RWPE2 (cell line): ENCODE measurements around the gene LIN52.

Experiments used
- ATAC-seq: fragments of 200-7000 bp; cut with Tn5 transposase; 3 replicates; pipeline ENCODE4 v1.9.1; 2021; ENCODE audit warnings: low read depth
- DNase-seq: peaks from one replicate; pipeline ENCODE4 v3.0.0-alpha.2; 2020; ENCODE audit warnings: low spot score
- H3K27ac ChIP-seq: fragments of 450-650 bp; 2 replicates; pipeline ENCODE4 v1.5.1; 2017; ENCODE audit warnings: mild to moderate bottlenecking; ENCODE audit not compliant: poor library complexity, severe bottlenecking
- H3K27me3 ChIP-seq: fragments of 250-450 bp; sonication (Bioruptor Pico); 2 replicates; pipeline ENCODE4 v1.5.1; 2021; ENCODE audit warnings: mild to moderate bottlenecking, moderate library complexity; ENCODE audit not compliant: insufficient read depth, poor library complexity, severe bottlenecking
- H3K36me3 ChIP-seq: fragments of 250-450 bp; sonication (Bioruptor Pico); 2 replicates; pipeline ENCODE4 v1.5.1; 2020; ENCODE audit warnings: low read depth, mild to moderate bottlenecking, moderate library complexity
- H3K4me1 ChIP-seq: fragments of 250-450 bp; sonication (Bioruptor Pico); 2 replicates; pipeline ENCODE4 v1.5.1; 2021; ENCODE audit warnings: mild to moderate bottlenecking, moderate library complexity; ENCODE audit not compliant: insufficient read depth, poor library complexity, severe bottlenecking
- H3K4me3 ChIP-seq: fragments of 250-450 bp; sonication (Bioruptor Pico); 2 replicates; pipeline ENCODE4 v1.5.1; 2021; ENCODE audit warnings: mild to moderate bottlenecking, moderate library complexity; ENCODE audit not compliant: severe bottlenecking
- H3K9me3 ChIP-seq: fragments of 250-450 bp; sonication (Bioruptor Pico); 2 replicates; pipeline ENCODE4 v1.5.1; 2021; ENCODE audit warnings: mild to moderate bottlenecking, moderate library complexity; ENCODE audit not compliant: severe bottlenecking
- TF ChIP-seq, protein P1 (sequence below): fragments of 450-650 bp; IDR thresholded peaks from one replicate; pipeline ENCODE4 v1.5.1; 2017; ENCODE audit warnings: mild to moderate bottlenecking, moderate library complexity; ENCODE audit not compliant: poor library complexity, severe bottlenecking

The LIN52 gene

DNA sequence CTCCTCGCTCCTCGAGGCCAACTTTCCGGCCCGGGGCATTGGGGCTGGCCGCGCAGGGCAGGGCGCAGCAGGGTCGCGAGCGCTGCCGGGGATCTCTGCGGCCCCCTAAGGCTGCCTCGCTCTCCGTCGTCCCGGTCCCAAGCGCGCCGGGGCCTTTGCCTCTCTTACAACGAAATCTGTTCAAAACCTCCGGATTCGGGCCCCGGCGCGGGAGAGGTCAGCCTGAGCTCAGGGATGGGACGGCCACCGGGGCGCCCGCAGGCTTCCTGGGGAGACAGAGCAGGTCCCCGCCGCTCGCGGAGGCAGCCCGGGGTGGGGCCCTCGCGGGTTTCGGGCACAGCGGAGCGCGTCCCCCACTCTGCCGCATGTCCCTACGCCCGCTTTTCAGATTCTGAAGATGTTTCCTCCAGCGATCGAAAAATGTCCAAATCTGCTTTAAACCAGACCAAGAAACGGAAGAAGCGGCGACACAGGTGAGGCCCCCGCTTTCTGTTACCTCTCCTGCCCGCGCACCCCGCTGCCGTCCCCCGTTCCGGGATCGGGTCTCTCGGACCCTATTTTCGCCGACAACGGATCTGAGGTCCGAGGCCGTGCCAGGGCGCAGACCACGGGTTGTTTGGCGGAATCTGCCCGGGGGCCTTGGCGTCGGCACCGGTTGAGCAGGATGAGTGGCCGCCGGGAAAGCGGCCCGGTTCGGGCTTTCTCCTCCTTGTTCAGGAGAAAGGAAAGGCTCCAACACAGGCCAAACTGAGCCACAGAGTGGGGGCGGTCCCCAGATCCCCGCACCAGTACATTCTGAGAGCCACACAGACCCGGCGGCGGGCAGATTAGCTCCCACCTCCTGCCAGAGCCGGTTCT is 156.3 kb downstream of the LIN52 start:
- Histone ChIP-seq H3K27me3 (peaks cover 84% of the 10 kb centered on the region), H3K36me3 (no peaks in the 10 kb centered on the region), H3K9me3 (no peaks in the 10 kb centered on the region), H3K4me3 (no peak overlapping the region), H3K4me1 (no peaks in the 10 kb centered on the region), H3K27ac (no peak overlapping the region)
- TF ChIP-seq, protein P1, sequence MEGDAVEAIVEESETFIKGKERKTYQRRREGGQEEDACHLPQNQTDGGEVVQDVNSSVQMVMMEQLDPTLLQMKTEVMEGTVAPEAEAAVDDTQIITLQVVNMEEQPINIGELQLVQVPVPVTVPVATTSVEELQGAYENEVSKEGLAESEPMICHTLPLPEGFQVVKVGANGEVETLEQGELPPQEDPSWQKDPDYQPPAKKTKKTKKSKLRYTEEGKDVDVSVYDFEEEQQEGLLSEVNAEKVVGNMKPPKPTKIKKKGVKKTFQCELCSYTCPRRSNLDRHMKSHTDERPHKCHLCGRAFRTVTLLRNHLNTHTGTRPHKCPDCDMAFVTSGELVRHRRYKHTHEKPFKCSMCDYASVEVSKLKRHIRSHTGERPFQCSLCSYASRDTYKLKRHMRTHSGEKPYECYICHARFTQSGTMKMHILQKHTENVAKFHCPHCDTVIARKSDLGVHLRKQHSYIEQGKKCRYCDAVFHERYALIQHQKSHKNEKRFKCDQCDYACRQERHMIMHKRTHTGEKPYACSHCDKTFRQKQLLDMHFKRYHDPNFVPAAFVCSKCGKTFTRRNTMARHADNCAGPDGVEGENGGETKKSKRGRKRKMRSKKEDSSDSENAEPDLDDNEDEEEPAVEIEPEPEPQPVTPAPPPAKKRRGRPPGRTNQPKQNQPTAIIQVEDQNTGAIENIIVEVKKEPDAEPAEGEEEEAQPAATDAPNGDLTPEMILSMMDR = no peak
- DNase-seq = peak; percentile 76
- ATAC-seq = peak; percentile 17; the same call in 1 of the 3 replicates

- Histone ChIP-seq H3K4me3 (no peak overlapping the region), H3K9me3 (no peaks in the 10 kb centered on the region), H3K4me1 (no peaks in the 10 kb centered on the region), H3K27me3 (peaks cover 91% of the 10 kb centered on the region), H3K27ac (no peak overlapping the region), H3K36me3 (no peaks in the 10 kb centered on the region)
- DNase-seq (no peak), ATAC-seq (no peak)
- TF ChIP-seq, protein P1 = no peak
Measured at GRCh38 chr14:74241652-74242017, 156.9 kb downstream of the LIN52 start.

- no peak for ATAC-seq
Measured at GRCh38 chr14:74242021-74242779, 157.4 kb downstream of the LIN52 start.

GRCh38 chr14:74242780-74243042 is 158.0 kb downstream of the LIN52 start:
- Histone ChIP-seq H3K9me3 (no peaks in the 10 kb centered on the region), H3K27me3 (peaks cover 83% of the 10 kb centered on the region), H3K36me3 (no peaks in the 10 kb centered on the region), H3K27ac (no peak overlapping the region), H3K4me3 (no peak overlapping the region), H3K4me1 (no peaks in the 10 kb centered on the region)
- DNase-seq (no peak), ATAC-seq (no peak)
- TF ChIP-seq, protein P1 = no peak

More at GRCh38 chr14:74242021-74242779, 157.4 kb downstream of the LIN52 start:
- no peaks in the 10 kb centered on the region for H3K9me3 ChIP-seq
- no peaks in the 10 kb centered on the region for H3K4me1 ChIP-seq
- H3K27me3 ChIP-seq = peaks cover 88% of the 10 kb centered on the region
- no peak for DNase-seq
- H3K4me3 ChIP-seq = no peak overlapping the region
- no peak overlapping the region for H3K27ac ChIP-seq
- TF ChIP-seq, protein P1 = no peak
- no peaks in the 10 kb centered on the region for H3K36me3 ChIP-seq
